GM12873 (cell line): ENCODE data around the gene STMP1.

Experiments
- CTCF ChIP-seq: IDR thresholded peaks from 2 replicates; pipeline ENCODE4 v1.5.1; 2012; ENCODE audit warnings: low read depth, mild to moderate bottlenecking, moderate library complexity, low read length, control low read depth; ENCODE audit not compliant: insufficient read depth; ENCODE audit errors: missing control alignments

STMP1 gene

GRCh38 chr7:135666846-135667245 is 4.5 kb downstream of the STMP1 start:
- TF ChIP-seq CTCF: no peak

GRCh38 chr7:135669774-135670173 is 7.5 kb downstream of the STMP1 start:
- no peak for TF ChIP-seq CTCF

DNA sequence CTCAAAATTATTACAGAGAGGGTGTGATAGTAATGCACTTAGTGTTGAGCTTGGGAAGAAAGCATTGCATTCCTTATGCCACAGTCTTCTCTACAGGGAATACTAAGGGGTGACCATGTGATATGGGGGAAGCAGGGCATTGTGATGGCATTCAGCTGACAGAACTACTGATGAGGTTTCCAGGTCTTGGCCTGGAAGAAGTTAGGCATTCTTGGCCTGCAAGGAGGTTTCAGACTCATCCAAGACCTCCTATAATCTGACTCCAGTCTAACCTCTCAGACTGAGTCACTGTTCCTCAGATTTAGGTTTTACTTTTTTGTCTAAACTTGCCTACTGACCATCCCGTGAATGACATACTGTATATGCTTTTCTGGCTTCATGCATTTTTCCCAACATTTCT is 7.9 kb downstream of the STMP1 start:
- TF ChIP-seq CTCF: no peak

- peak; percentile 76 for TF ChIP-seq CTCF
These were observed 10.4 kb downstream of the STMP1 start for GRCh38 chr7:135672560-135673359.

- no peak for TF ChIP-seq CTCF
These were observed 11.0 kb downstream of the STMP1 start for GRCh38 chr7:135673360-135673706.

GRCh38 chr7:135678612-135679575 is 16.6 kb downstream of the STMP1 start:
- no peak for TF ChIP-seq CTCF

- no peak for TF ChIP-seq CTCF
These were observed 19.4 kb downstream of the STMP1 start for GRCh38 chr7:135681762-135682161.
